ENCODE measurements around the gene GCM1. TPM values are rescaled to one million over a fixed set of nuclear protein-coding genes. Genes with fewer than 3 reads are reported as not detected.

The GCM1 gene
- total and polyA plus RNA-seq, 2 donors (not counting 1 experiment from before 2014, with no cell fraction given) = 0.57 to 1.5 TPM

- no peaks in the 10 kb centered on the region for H3K79me2 ChIP-seq (ENCODE audit: control insufficient read depth, insufficient read depth, low read length)
- no peaks in the 10 kb centered on the region for H3K9me3 ChIP-seq (ENCODE audit: control extremely low read depth in 1 of 3, control insufficient read depth in 2 of 3, insufficient read depth in 1 of 3, low read length in 2 of 3)
- H3K9ac ChIP-seq (ENCODE audit: low read length) = no peak overlapping the region
- no peaks in the 10 kb centered on the region for H3K4me1 Mint-ChIP-seq
- ChIA-PET POLR2A (no interaction called here), CTCF (no interaction called here)
- intact Hi-C loops (cut with micrococcal nuclease) = no loop called here
- H3K4me3 ChIP-seq (ENCODE audit: control extremely low read depth in 1 of 5, extremely low read depth in 1 of 5, insufficient read depth in 1 of 5, low read depth in 2 of 5, low read length in 4 of 5) = no peak overlapping the region
- no peaks in the 10 kb centered on the region for H3K36me3 ChIP-seq (replicated peaks in 1 of 2; ENCODE audit: control extremely low read depth in 1 of 2, control insufficient read depth in 1 of 2, extremely low read depth in 1 of 2, insufficient read depth in 2 of 2, low read length in 1 of 2)
- no peak overlapping the region for H3K4me2 ChIP-seq (replicated peaks; ENCODE audit: low read depth, low read length, poor library complexity, severe bottlenecking)
- H3K9me3 Mint-ChIP-seq (ENCODE audit: insufficient read depth) = no peaks in the 10 kb centered on the region
- H4K20me1 ChIP-seq (ENCODE audit: control insufficient read depth, insufficient read depth, low read length, poor library complexity, severe bottlenecking) = no peaks in the 10 kb centered on the region
- no peak for TF ChIP-seq EZH2 (IDR thresholded peaks at IDR 0.05; ENCODE audit: borderline replicate concordance, insufficient read depth, low read depth, low read length, poor library complexity, severe bottlenecking)
- TF ChIP-seq, protein P1, sequence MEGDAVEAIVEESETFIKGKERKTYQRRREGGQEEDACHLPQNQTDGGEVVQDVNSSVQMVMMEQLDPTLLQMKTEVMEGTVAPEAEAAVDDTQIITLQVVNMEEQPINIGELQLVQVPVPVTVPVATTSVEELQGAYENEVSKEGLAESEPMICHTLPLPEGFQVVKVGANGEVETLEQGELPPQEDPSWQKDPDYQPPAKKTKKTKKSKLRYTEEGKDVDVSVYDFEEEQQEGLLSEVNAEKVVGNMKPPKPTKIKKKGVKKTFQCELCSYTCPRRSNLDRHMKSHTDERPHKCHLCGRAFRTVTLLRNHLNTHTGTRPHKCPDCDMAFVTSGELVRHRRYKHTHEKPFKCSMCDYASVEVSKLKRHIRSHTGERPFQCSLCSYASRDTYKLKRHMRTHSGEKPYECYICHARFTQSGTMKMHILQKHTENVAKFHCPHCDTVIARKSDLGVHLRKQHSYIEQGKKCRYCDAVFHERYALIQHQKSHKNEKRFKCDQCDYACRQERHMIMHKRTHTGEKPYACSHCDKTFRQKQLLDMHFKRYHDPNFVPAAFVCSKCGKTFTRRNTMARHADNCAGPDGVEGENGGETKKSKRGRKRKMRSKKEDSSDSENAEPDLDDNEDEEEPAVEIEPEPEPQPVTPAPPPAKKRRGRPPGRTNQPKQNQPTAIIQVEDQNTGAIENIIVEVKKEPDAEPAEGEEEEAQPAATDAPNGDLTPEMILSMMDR (IDR thresholded peaks at IDR 0.05) = no peak
- ATAC-seq (ENCODE audit: low read depth) (no peak), DNase-seq (no peak)
- H3K4me3 Mint-ChIP-seq = no peak overlapping the region
- no CpG with 5 or more reads among the region's 3 CpGs for WGBS (ENCODE audit: insufficient coverage)
- H3K4me1 ChIP-seq (ENCODE audit: control insufficient read depth in 2 of 2, insufficient read depth in 2 of 2, low read length in 2 of 2) = no peaks in the 10 kb centered on the region
- no peaks in the 10 kb centered on the region for H3K27me3 Mint-ChIP-seq
- H3K27ac ChIP-seq (ENCODE audit: low read length in 2 of 2) = no peak overlapping the region
- H3K27ac Mint-ChIP-seq = no peak overlapping the region
- no peaks in the 10 kb centered on the region for H3K27me3 ChIP-seq (replicated peaks in 1 of 4; ENCODE audit: control extremely low read depth in 1 of 4, control insufficient read depth in 3 of 4, insufficient read depth in 4 of 4, low read length in 3 of 4)
- no peak overlapping the region for H2AFZ ChIP-seq (ENCODE audit: insufficient read depth, low read depth, low read length, poor library complexity, severe bottlenecking)
Observed at GRCh38 chr6:53142810-53143209, 5.8 kb downstream of the GCM1 start.

GRCh38 chr6:53139841-53140413 lies 8.7 kb downstream of the GCM1 start:
- Mint-ChIP-seq H3K27ac (no peak overlapping the region), H3K4me3 (no peak overlapping the region), H3K9me3 (ENCODE audit: insufficient read depth) (no peaks in the 10 kb centered on the region), H3K4me1 (no peaks in the 10 kb centered on the region), H3K27me3 (no peaks in the 10 kb centered on the region)
- Histone ChIP-seq H2AFZ (ENCODE audit: insufficient read depth, low read depth, low read length, poor library complexity, severe bottlenecking) (no peak overlapping the region), H3K79me2 (ENCODE audit: control insufficient read depth, insufficient read depth, low read length) (no peaks in the 10 kb centered on the region), H4K20me1 (ENCODE audit: control insufficient read depth, insufficient read depth, low read length, poor library complexity, severe bottlenecking) (no peaks in the 10 kb centered on the region), H3K27me3 (replicated peaks in 1 of 4; ENCODE audit: control extremely low read depth in 1 of 4, control insufficient read depth in 3 of 4, insufficient read depth in 4 of 4, low read length in 3 of 4) (no peaks in the 10 kb centered on the region), H3K36me3 (replicated peaks in 1 of 2; ENCODE audit: control extremely low read depth in 1 of 2, control insufficient read depth in 1 of 2, extremely low read depth in 1 of 2, insufficient read depth in 2 of 2, low read length in 1 of 2) (no peaks in the 10 kb centered on the region), H3K4me2 (replicated peaks; ENCODE audit: low read depth, low read length, poor library complexity, severe bottlenecking) (no peak overlapping the region), H3K4me1 (ENCODE audit: control insufficient read depth in 2 of 2, insufficient read depth in 2 of 2, low read length in 2 of 2) (no peaks in the 10 kb centered on the region), H3K4me3 (ENCODE audit: control extremely low read depth in 1 of 5, extremely low read depth in 1 of 5, insufficient read depth in 1 of 5, low read depth in 2 of 5, low read length in 4 of 5) (no peak overlapping the region), H3K9me3 (ENCODE audit: control extremely low read depth in 1 of 3, control insufficient read depth in 2 of 3, insufficient read depth in 1 of 3, low read length in 2 of 3) (no peaks in the 10 kb centered on the region), H3K27ac (ENCODE audit: low read length in 2 of 2) (no peak overlapping the region), H3K9ac (ENCODE audit: low read length) (no peak overlapping the region)
- intact Hi-C loops (cut with micrococcal nuclease) = no loop called here
- POLR2A ChIA-PET = no interaction called here
- ATAC-seq (ENCODE audit: low read depth) (no peak), DNase-seq (no peak)
- 51% methylated on average over 2 of the region's 4 CpGs for WGBS (ENCODE audit: insufficient coverage)
- CTCF ChIA-PET = interaction anchor here (0.6 kb wide), 1 partner anchor 172 kb away, joined by 3 read pairs; no protein-coding TSS in a partner anchor
- TF ChIP-seq, protein P1 (IDR thresholded peaks at IDR 0.05) = no peak
- no peak for TF ChIP-seq EZH2 (IDR thresholded peaks at IDR 0.05; ENCODE audit: borderline replicate concordance, insufficient read depth, low read depth, low read length, poor library complexity, severe bottlenecking)
